ENCODE results near the gene ATP5F1D. TPM values are rescaled to one million over a fixed set of nuclear protein-coding genes. Genes with fewer than 3 reads are reported as not detected.

The ATP5F1D gene
- total and polyA plus RNA-seq, 2 of the 13 experiments (the other 11 are each of a cell fraction or from before 2014, with no cell fraction given) = 39.4 to 78.7 TPM

DNA sequence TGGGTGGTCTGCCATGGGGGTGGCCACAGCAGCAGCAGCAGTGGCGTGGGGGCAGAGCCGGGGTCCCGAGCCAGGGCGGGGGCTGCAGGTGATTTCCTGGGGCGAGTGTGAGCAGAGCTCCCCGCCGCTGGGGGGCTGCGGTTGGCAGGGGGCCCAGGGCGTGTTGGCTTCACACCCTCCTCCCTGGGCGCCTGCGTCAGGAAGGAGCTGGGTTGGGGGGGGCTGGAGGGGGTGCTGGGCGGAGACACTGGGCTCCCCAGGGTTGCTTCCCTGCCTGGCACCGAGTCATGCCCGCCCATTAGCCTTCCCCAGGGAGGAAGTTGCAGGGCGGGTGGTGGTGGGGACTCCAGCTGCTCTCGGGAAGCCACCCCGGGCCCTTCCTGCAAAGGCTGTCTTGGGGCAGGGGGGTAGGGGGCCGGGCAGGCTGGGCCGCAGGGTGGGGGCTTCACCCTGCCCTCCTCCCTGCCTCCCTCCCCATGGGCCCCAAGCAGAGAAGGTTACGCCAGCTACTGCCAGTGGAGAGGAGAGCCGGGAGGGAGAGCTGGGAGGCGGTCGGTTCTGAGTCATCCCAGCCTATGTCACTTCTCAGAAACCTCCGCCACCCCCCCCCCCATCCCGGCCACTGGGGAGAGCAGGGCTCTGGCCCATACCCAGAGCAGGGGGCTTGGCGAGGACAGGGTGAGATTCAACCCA is 11.4 kb downstream of the ATP5F1D start (continued):
- TF ChIP-seq, protein P1, sequence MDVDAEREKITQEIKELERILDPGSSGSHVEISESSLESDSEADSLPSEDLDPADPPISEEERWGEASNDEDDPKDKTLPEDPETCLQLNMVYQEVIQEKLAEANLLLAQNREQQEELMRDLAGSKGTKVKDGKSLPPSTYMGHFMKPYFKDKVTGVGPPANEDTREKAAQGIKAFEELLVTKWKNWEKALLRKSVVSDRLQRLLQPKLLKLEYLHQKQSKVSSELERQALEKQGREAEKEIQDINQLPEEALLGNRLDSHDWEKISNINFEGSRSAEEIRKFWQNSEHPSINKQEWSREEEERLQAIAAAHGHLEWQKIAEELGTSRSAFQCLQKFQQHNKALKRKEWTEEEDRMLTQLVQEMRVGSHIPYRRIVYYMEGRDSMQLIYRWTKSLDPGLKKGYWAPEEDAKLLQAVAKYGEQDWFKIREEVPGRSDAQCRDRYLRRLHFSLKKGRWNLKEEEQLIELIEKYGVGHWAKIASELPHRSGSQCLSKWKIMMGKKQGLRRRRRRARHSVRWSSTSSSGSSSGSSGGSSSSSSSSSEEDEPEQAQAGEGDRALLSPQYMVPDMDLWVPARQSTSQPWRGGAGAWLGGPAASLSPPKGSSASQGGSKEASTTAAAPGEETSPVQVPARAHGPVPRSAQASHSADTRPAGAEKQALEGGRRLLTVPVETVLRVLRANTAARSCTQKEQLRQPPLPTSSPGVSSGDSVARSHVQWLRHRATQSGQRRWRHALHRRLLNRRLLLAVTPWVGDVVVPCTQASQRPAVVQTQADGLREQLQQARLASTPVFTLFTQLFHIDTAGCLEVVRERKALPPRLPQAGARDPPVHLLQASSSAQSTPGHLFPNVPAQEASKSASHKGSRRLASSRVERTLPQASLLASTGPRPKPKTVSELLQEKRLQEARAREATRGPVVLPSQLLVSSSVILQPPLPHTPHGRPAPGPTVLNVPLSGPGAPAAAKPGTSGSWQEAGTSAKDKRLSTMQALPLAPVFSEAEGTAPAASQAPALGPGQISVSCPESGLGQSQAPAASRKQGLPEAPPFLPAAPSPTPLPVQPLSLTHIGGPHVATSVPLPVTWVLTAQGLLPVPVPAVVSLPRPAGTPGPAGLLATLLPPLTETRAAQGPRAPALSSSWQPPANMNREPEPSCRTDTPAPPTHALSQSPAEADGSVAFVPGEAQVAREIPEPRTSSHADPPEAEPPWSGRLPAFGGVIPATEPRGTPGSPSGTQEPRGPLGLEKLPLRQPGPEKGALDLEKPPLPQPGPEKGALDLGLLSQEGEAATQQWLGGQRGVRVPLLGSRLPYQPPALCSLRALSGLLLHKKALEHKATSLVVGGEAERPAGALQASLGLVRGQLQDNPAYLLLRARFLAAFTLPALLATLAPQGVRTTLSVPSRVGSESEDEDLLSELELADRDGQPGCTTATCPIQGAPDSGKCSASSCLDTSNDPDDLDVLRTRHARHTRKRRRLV (CRISPR knock-in tag; IDR thresholded peaks at IDR 0.05) = no peak
- TF ChIP-seq, protein P2, sequence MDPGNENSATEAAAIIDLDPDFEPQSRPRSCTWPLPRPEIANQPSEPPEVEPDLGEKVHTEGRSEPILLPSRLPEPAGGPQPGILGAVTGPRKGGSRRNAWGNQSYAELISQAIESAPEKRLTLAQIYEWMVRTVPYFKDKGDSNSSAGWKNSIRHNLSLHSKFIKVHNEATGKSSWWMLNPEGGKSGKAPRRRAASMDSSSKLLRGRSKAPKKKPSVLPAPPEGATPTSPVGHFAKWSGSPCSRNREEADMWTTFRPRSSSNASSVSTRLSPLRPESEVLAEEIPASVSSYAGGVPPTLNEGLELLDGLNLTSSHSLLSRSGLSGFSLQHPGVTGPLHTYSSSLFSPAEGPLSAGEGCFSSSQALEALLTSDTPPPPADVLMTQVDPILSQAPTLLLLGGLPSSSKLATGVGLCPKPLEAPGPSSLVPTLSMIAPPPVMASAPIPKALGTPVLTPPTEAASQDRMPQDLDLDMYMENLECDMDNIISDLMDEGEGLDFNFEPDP (CRISPR knock-in tag; conservative IDR thresholded peaks at IDR 0.05) = no peak
- TF ChIP-seq, protein P3, sequence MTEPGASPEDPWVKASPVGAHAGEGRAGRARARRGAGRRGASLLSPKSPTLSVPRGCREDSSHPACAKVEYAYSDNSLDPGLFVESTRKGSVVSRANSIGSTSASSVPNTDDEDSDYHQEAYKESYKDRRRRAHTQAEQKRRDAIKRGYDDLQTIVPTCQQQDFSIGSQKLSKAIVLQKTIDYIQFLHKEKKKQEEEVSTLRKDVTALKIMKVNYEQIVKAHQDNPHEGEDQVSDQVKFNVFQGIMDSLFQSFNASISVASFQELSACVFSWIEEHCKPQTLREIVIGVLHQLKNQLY (CRISPR knock-in tag; IDR thresholded peaks at IDR 0.05) = no peak
- TF ChIP-seq ZNF3 (CRISPR knock-in tag; IDR thresholded peaks at IDR 0.05) (no peak), ZNF850 (CRISPR knock-in tag; conservative IDR thresholded peaks at IDR 0.05) (0 out of 2 replicates have a peak, but pooled peaks have one; percentile 46), ZNF335 (CRISPR knock-in tag; IDR thresholded peaks at IDR 0.05) (no peak), MLLT10 (CRISPR knock-in tag; IDR thresholded peaks at IDR 0.05) (no peak), ZSCAN25 (CRISPR knock-in tag; IDR thresholded peaks at IDR 0.05) (peak; percentile 51; the same call in 1 of the 2 replicates), ONECUT2 (CRISPR knock-in tag; IDR thresholded peaks at IDR 0.05) (no peak), ZFX (CRISPR knock-in tag; IDR thresholded peaks at IDR 0.05; ENCODE audit: low read depth) (peak; percentile 26; the same call in 1 of the 2 replicates), YY1 (IDR thresholded peaks at IDR 0.05; ENCODE audit: insufficient read depth, insufficient replicate concordance, low read depth, low read length) (no peak), ZFP90 (CRISPR knock-in tag; IDR thresholded peaks at IDR 0.05; ENCODE audit: borderline replicate concordance) (0 out of 2 replicates have a peak, but pooled peaks have one; percentile 28), KDM2A (CRISPR knock-in tag; IDR thresholded peaks at IDR 0.05; ENCODE audit: borderline replicate concordance, low read depth) (peak; percentile 55; the same call in 1 of the 2 replicates)
- TF ChIP-seq, protein P4, sequence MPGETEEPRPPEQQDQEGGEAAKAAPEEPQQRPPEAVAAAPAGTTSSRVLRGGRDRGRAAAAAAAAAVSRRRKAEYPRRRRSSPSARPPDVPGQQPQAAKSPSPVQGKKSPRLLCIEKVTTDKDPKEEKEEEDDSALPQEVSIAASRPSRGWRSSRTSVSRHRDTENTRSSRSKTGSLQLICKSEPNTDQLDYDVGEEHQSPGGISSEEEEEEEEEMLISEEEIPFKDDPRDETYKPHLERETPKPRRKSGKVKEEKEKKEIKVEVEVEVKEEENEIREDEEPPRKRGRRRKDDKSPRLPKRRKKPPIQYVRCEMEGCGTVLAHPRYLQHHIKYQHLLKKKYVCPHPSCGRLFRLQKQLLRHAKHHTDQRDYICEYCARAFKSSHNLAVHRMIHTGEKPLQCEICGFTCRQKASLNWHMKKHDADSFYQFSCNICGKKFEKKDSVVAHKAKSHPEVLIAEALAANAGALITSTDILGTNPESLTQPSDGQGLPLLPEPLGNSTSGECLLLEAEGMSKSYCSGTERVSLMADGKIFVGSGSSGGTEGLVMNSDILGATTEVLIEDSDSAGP (CRISPR knock-in tag; IDR thresholded peaks at IDR 0.05; ENCODE audit: borderline replicate concordance) = 0 out of 2 replicates have a peak, but pooled peaks have one; percentile 3
- TF ChIP-seq, protein P5, sequence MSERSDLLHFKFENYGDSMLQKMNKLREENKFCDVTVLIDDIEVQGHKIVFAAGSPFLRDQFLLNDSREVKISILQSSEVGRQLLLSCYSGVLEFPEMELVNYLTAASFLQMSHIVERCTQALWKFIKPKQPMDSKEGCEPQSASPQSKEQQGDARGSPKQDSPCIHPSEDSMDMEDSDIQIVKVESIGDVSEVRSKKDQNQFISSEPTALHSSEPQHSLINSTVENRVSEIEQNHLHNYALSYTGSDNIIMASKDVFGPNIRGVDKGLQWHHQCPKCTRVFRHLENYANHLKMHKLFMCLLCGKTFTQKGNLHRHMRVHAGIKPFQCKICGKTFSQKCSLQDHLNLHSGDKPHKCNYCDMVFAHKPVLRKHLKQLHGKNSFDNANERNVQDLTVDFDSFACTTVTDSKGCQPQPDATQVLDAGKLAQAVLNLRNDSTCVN (CRISPR knock-in tag; IDR thresholded peaks at IDR 0.05; ENCODE audit: borderline replicate concordance) = no peak
- TF ChIP-seq, protein P6, sequence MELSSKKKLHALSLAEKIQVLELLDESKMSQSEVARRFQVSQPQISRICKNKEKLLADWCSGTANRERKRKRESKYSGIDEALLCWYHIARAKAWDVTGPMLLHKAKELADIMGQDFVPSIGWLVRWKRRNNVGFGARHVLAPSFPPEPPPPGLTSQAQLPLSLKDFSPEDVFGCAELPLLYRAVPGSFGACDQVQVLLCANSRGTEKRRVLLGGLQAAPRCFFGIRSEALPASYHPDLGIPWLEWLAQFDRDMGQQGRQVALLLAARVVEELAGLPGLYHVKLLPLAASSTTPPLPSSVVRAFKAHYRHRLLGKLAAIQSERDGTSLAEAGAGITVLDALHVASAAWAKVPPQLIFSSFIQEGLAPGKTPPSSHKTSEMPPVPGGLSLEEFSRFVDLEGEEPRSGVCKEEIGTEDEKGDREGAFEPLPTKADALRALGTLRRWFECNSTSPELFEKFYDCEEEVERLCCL (CRISPR knock-in tag; IDR thresholded peaks at IDR 0.05; ENCODE audit: borderline replicate concordance) = no peak

Data from HepG2 (cell line).